Measurements from ENCODE around the gene ACSF3. TPM values are rescaled to one million over a fixed set of nuclear protein-coding genes. Genes with fewer than 3 reads are reported as not detected.

The ACSF3 gene
- total and polyA plus RNA-seq, 7 donors: 19.7 to 42.2 (median 28.2) TPM

GRCh38 chr16:89116341-89117226 lies 22.9 kb downstream of the ACSF3 start:
- Histone ChIP-seq H3K4me1 (no peaks in the 10 kb centered on the region), H3K27ac (no peak overlapping the region)

DNA sequence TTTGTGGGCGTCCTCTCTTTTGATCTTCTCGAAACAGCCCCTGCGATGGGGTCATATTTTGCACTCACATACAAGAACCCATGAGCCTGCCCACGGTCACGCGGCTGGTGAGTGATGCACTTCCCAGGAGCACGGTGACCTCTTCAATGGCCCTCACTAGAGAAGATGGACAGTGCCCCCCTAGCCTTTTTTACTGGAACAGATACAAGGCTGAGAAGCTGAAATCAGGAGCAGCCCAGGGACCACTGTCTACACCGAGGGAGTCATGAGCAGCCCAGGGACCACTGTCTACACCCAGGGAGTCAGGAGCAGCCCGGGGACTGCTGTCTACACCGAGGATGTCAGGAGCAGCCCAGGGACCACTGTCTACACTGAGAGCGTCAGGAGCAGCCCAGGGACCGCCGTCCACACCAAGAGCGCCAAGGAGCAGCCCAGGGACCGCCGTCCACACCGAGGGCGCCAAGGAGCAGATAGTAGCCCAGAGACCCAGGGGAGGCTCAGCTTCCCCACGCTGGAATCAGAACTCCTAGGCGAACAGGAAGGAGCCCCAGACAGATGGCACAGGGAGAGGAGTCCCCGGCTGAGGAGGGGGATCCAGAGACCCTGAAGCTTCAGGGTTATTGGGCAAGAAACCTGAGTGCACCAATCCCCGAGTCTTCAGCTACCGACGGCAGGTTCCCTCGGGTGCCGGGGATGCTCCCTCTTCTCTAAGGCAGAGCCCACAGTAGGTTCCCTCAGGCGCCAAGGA lies 23.7 kb downstream of the ACSF3 start:
- no peak overlapping the region for H3K4me3 ChIP-seq
- no peaks in the 10 kb centered on the region for H3K27me3 ChIP-seq
- H3K9me3 ChIP-seq: no peaks in the 10 kb centered on the region
- intact Hi-C loops (cut with DNase I): no loop called here
- WGBS, 2 donors: 95 to 96% methylated on average over 27 of the region's 27 CpGs
- no peak overlapping the region for H3K27ac ChIP-seq
- no peak for DNase-seq
- peaks cover 26 to 88% (median 57%) of the 10 kb centered on the region in 4 donors for H3K36me3 ChIP-seq
- no peaks in the 10 kb centered on the region for H3K4me1 ChIP-seq
- TF ChIP-seq EP300 (IDR thresholded peaks at IDR 0.05): no peak
- no peak for TF ChIP-seq CTCF (IDR thresholded peaks at IDR 0.05)
- TF ChIP-seq POLR2AphosphoS5 (IDR thresholded peaks at IDR 0.05): no peak
- no peak for TF ChIP-seq POLR2A (IDR thresholded peaks at IDR 0.05)

More at GRCh38 chr16:89116341-89117226, 22.9 kb downstream of the ACSF3 start:
- WGBS, 2 donors: 90 to 93% methylated on average over 29 of the region's 29 CpGs
- DNase-seq: no peak
- Histone ChIP-seq H3K36me3 (peaks cover 30 to 90% (median 64%) of the 10 kb centered on the region in 4 donors), H3K9me3 (no peaks in the 10 kb centered on the region), H3K27me3 (no peaks in the 10 kb centered on the region), H3K4me3 (no peak overlapping the region)
- intact Hi-C loops (cut with DNase I): no loop called here
- TF ChIP-seq EP300 (IDR thresholded peaks at IDR 0.05): no peak
- no peak for TF ChIP-seq CTCF (IDR thresholded peaks at IDR 0.05)
- TF ChIP-seq POLR2AphosphoS5 (IDR thresholded peaks at IDR 0.05): no peak
- no peak for TF ChIP-seq POLR2A (IDR thresholded peaks at IDR 0.05)

DNA sequence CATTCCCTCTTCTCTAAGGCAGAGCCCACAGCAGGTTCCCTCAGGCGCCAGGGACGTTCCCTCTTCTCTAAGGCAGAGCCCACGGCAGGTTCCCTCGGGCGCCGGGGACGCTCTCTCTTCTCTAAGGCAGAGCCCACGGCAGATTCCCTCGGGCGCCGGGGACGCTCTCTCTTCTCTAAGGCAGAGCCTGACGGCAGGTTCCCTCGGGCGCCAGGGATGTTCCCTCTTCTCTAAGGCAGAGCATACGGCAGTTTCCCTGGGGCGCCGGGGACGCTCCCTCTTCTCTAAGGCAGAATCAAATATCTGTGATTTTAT lies 24.3 kb downstream of the ACSF3 start:
- 82 to 83% methylated on average over 19 of the region's 19 CpGs for WGBS, 2 donors
- TF ChIP-seq POLR2AphosphoS5 (IDR thresholded peaks at IDR 0.05): no peak
- TF ChIP-seq EP300 (IDR thresholded peaks at IDR 0.05): no peak
- no peak for TF ChIP-seq CTCF (IDR thresholded peaks at IDR 0.05)
- TF ChIP-seq POLR2A (IDR thresholded peaks at IDR 0.05): no peak
- no peaks in the 10 kb centered on the region for H3K4me1 ChIP-seq
- no peaks in the 10 kb centered on the region for H3K9me3 ChIP-seq
- intact Hi-C loops (cut with DNase I): no loop called here
- no peak overlapping the region for H3K27ac ChIP-seq
- no peak overlapping the region for H3K4me3 ChIP-seq
- no peaks in the 10 kb centered on the region for H3K27me3 ChIP-seq
- H3K36me3 ChIP-seq: peaks cover 21 to 86% (median 53%) of the 10 kb centered on the region in 4 donors
- no peak for DNase-seq

- Histone ChIP-seq H3K36me3 (peaks cover 15 to 86% (median 51%) of the 10 kb centered on the region in 4 donors), H3K4me1 (no peaks in the 10 kb centered on the region), H3K9me3 (no peaks in the 10 kb centered on the region), H3K27ac (no peak overlapping the region), H3K27me3 (no peaks in the 10 kb centered on the region), H3K4me3 (no peak overlapping the region)
- intact Hi-C loops (cut with DNase I): no loop called here
- DNase-seq: no peak
- no peak for TF ChIP-seq POLR2A (IDR thresholded peaks at IDR 0.05)
- WGBS, 2 donors: 82 to 84% methylated on average over 23 of the region's 23 CpGs
Observed at GRCh38 chr16:89118361-89119165, 24.9 kb downstream of the ACSF3 start.

Data from sigmoid colon (tissue), 7 donors.